WTC11 (cell line): Measurements from ENCODE around the gene SGF29. TPM values are rescaled to one million over a fixed set of nuclear protein-coding genes. Genes with fewer than 3 reads are reported as not detected.

Source experiments
- ATAC-seq: fragments of 200-7000 bp; cut with Tn5 transposase; 2 replicates; pipeline ENCODE4 v1.10.0; 2021; ENCODE audit warnings: mild to moderate bottlenecking, moderate library complexity
- CTCF ChIA-PET: fragments of 300-600 bp; sonication (Branson Sonifier 250); formaldehyde crosslinking; loops from one replicate; lab custom pipeline; 2021; ENCODE audit warnings: antibody characterized with exemption; lab: Charles Lee
- POLR2A ChIA-PET: fragments of 350-600 bp; sonication (Branson Sonifier 250); formaldehyde crosslinking; loops from one replicate; lab custom pipeline; 2021; ENCODE audit warnings: antibody characterized with exemption; lab: Charles Lee
- DNase-seq: peaks from one replicate; pipeline ENCODE4 v3.0.0; 2021; ENCODE audit warnings: low spot score
- H3K27ac Mint-ChIP-seq: 2 replicates; pipeline ENCODE4 v1.8.0; 2021; ENCODE audit warnings: mixed read lengths
- H3K27me3 Mint-ChIP-seq: 2 replicates; pipeline ENCODE4 v1.8.0; 2021; ENCODE audit warnings: low read depth, mild to moderate bottlenecking, moderate library complexity, mixed read lengths
- H3K36me3 Mint-ChIP-seq: 2 replicates; pipeline ENCODE4 v1.8.0; 2021; ENCODE audit warnings: mixed read lengths
- H3K4me1 Mint-ChIP-seq: 2 replicates; pipeline ENCODE4 v1.8.0; 2022; ENCODE audit warnings: mixed read lengths
- H3K4me3 Mint-ChIP-seq: 2 replicates; pipeline ENCODE4 v1.8.0; 2021; ENCODE audit warnings: mild to moderate bottlenecking, moderate library complexity, mixed read lengths
- H3K9me3 Mint-ChIP-seq: 2 replicates; pipeline ENCODE4 v1.8.0; 2021; ENCODE audit warnings: mixed read lengths
- ATF6 ChIP-seq: sonication (generic); formaldehyde crosslinking; IDR thresholded peaks from 2 replicates; pipeline ENCODE4 v1.8.1; 2023; ENCODE audit warnings: mild to moderate bottlenecking, missing genetic modification reagents
- CBFB ChIP-seq: sonication (generic); formaldehyde crosslinking; IDR thresholded peaks from 2 replicates; pipeline ENCODE4 v1.8.1; 2022; ENCODE audit warnings: mild to moderate bottlenecking, low read depth, missing genetic modification reagents
- CREB1 ChIP-seq: sonication (generic); formaldehyde crosslinking; IDR thresholded peaks from 2 replicates; pipeline ENCODE4 v1.8.0; 2023; ENCODE audit warnings: mild to moderate bottlenecking, missing genetic modification reagents
- CREM ChIP-seq: sonication (generic); formaldehyde crosslinking; IDR thresholded peaks from 2 replicates; pipeline ENCODE4 v1.8.1; 2022; ENCODE audit warnings: mild to moderate bottlenecking, missing genetic modification reagents, moderate library complexity
- CTCF ChIP-seq: fragments of 200-600 bp; IDR thresholded peaks from 2 replicates; pipeline ENCODE4 v1.8.0; 2022; ENCODE audit warnings: antibody characterized with exemption
- E2F4 ChIP-seq: sonication (generic); formaldehyde crosslinking; IDR thresholded peaks from 2 replicates; pipeline ENCODE4 v1.8.1; 2022; ENCODE audit warnings: low read depth, mild to moderate bottlenecking, moderate library complexity, missing genetic modification reagents, borderline replicate concordance
- EMX1 ChIP-seq: fragments of 250-450 bp; sonication (Bioruptor Pico); IDR thresholded peaks from 2 replicates; pipeline ENCODE4 v1.8.0; 2021; ENCODE audit warnings: mild to moderate bottlenecking
- ESRRA ChIP-seq: sonication (generic); formaldehyde crosslinking; IDR thresholded peaks from 2 replicates; pipeline ENCODE4 v1.8.1; 2022; ENCODE audit warnings: mild to moderate bottlenecking, missing genetic modification reagents, borderline replicate concordance
- FOXJ3 ChIP-seq: sonication (generic); formaldehyde crosslinking; IDR thresholded peaks from 2 replicates; pipeline ENCODE4 v1.9.0; 2021; ENCODE audit warnings: missing genetic modification reagents, mild to moderate bottlenecking, borderline replicate concordance
- FOXP1 ChIP-seq: sonication (generic); formaldehyde crosslinking; IDR thresholded peaks from 2 replicates; pipeline ENCODE4 v1.8.0; 2022; ENCODE audit warnings: missing genetic modification reagents, mild to moderate bottlenecking, moderate library complexity, borderline replicate concordance
- FOXP4 ChIP-seq: sonication (generic); formaldehyde crosslinking; IDR thresholded peaks from 2 replicates; pipeline ENCODE4 v1.8.0; 2022; ENCODE audit warnings: mild to moderate bottlenecking, missing genetic modification reagents
- HMGA2 ChIP-seq: fragments of 250-450 bp; sonication (Bioruptor Pico); IDR thresholded peaks from 2 replicates; pipeline ENCODE4 v1.4.0; 2021; ENCODE audit warnings: mild to moderate bottlenecking, moderate library complexity
- HMGXB4 ChIP-seq: sonication (generic); formaldehyde crosslinking; IDR thresholded peaks from 2 replicates; pipeline ENCODE4 v1.8.1; 2023; ENCODE audit warnings: mild to moderate bottlenecking, moderate library complexity, missing genetic modification reagents
- NR2C2 ChIP-seq: sonication (generic); formaldehyde crosslinking; IDR thresholded peaks from 2 replicates; pipeline ENCODE4 v1.8.0; 2022; ENCODE audit warnings: mild to moderate bottlenecking, missing genetic modification reagents
- NR3C1 ChIP-seq: sonication (generic); formaldehyde crosslinking; conservative IDR thresholded peaks from 2 replicates; pipeline ENCODE4 v1.8.1; 2023; ENCODE audit warnings: low read depth, mild to moderate bottlenecking, missing genetic modification reagents
- PRRX2 ChIP-seq: fragments of 250-450 bp; sonication (Bioruptor Pico); IDR thresholded peaks from 2 replicates; pipeline ENCODE4 v1.8.0; 2021; ENCODE audit warnings: mild to moderate bottlenecking
- RELA ChIP-seq: sonication (generic); formaldehyde crosslinking; IDR thresholded peaks from 2 replicates; pipeline ENCODE4 v1.8.1; 2022; ENCODE audit warnings: missing genetic modification reagents, mild to moderate bottlenecking, borderline replicate concordance
- SOX15 ChIP-seq: fragments of 250-450 bp; sonication (Bioruptor Pico); IDR thresholded peaks from 2 replicates; pipeline ENCODE4 v1.9.0; 2021; ENCODE audit warnings: mild to moderate bottlenecking
- TEAD4 ChIP-seq: sonication (generic); formaldehyde crosslinking; IDR thresholded peaks from 2 replicates; pipeline ENCODE4 v1.8.0; 2022; ENCODE audit warnings: mild to moderate bottlenecking, missing genetic modification reagents
- ZBTB21 ChIP-seq: sonication (generic); formaldehyde crosslinking; IDR thresholded peaks from 2 replicates; pipeline ENCODE4 v1.8.1; 2023; ENCODE audit warnings: mild to moderate bottlenecking, missing genetic modification reagents, borderline replicate concordance
- ZMAT4 ChIP-seq: fragments of 250-450 bp; sonication (Bioruptor Pico); IDR thresholded peaks from 2 replicates; pipeline ENCODE4 v1.9.0; 2021; ENCODE audit warnings: mild to moderate bottlenecking
- ZNF138 ChIP-seq: sonication (generic); formaldehyde crosslinking; conservative IDR thresholded peaks from 2 replicates; pipeline ENCODE4 v1.8.1; 2022; ENCODE audit warnings: mild to moderate bottlenecking, moderate library complexity, missing genetic modification reagents
- ZNF219 ChIP-seq: sonication (generic); formaldehyde crosslinking; IDR thresholded peaks from 2 replicates; pipeline ENCODE4 v1.8.0; 2023; ENCODE audit warnings: missing genetic modification reagents, mild to moderate bottlenecking, borderline replicate concordance
- ZNF396 ChIP-seq: fragments of 250-450 bp; sonication (Bioruptor Pico); IDR thresholded peaks from 2 replicates; pipeline ENCODE4 v1.8.0; 2021; ENCODE audit warnings: mild to moderate bottlenecking, moderate library complexity, borderline replicate concordance
- total RNA-seq: library from RNA; stranded (reverse); gene quantifications from 3 replicates; pipeline ENCODE4 v1.2.3, GENCODE V29; 2021
- TF ChIP-seq, protein P1 (sequence below): fragments of 250-450 bp; sonication (Bioruptor Pico); IDR thresholded peaks from 2 replicates; pipeline ENCODE4 v2.1.2; 2022; ENCODE audit warnings: mild to moderate bottlenecking, moderate library complexity

The SGF29 gene
- total RNA-seq, 1 experiment from 2014 or later = 15.0 TPM

DNA sequence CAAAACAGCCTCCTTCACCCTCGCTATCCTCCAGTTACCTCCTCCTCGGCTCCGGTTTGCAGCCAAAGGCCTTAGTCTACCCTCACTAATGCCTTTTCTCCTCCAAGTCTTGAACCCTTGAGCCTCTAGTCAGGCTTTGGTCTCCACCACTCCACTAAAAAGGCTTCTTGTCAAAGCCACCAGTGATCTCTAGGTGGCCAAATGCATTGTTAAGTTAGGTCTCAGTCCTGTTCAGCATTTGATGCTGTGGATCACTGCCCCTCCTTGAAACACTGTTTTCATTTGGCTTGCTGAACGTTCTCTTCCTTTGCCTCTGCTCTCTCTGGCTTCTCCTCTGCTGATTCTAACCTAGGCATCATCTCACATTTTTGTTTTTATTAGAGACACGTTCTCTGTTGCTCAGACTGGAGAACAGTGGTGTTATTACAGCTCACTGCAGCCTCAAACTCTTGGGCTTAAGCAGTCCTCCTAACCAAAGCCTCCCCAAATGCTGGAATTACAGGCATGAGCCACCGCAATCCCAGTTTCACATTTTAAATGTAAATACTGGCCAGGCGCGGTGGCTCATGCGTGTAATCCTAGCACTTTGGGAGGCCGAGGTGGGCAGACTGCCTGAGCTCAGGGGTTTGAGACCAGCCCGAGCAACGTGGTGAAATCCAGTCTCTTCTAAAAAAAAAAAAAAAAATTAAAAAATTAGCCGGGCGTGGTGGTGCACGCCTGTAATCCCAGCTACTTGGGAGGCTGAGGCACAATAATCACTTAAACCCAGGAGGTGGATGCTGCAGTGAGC lies 1.1 kb downstream of the SGF29 start (continued):
- TF ChIP-seq FOXP1 (CRISPR knock-in tag) (no peak), HMGA2 (CRISPR knock-in tag) (no peak), ZNF396 (CRISPR knock-in tag) (no peak), CREB1 (CRISPR knock-in tag) (no peak), ZNF219 (CRISPR knock-in tag) (no peak)

DNA sequence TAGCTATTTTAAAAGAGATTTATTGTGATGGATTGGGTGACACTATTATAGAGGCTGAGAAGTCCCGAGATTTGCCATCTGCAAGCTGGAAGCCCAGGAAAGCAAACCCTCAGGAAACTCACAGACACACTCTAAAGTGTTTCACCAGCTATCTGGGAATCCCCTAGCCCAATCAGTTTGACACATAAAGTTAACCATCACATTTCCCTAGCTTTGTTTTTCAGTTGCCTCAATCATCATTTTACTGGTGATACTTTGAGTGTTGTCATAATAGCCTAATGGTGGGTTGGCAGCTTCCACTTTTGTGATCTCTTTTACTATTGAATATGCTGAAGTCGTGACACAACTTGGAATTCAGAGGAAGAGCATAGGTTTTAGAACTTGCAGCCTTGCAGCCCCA lies 1.8 kb downstream of the SGF29 start:
- ATAC-seq (no peak), DNase-seq (no peak)
- Mint-ChIP-seq H3K27me3 (no peaks in the 10 kb centered on the region; the same call in 1 of the 2 replicates), H3K9me3 (no peaks in the 10 kb centered on the region), H3K27ac (no peak overlapping the region), H3K4me3 (no peak overlapping the region), H3K4me1 (peaks cover 5% of the 10 kb centered on the region), H3K36me3 (peaks cover 14% of the 10 kb centered on the region)
- ChIA-PET CTCF (interaction anchor here (0.6 kb wide), 2 partner anchors 68 to 247 kb away, joined by 3 to 4 read pairs; no protein-coding TSS in a partner anchor), POLR2A (no interaction called here)
- no peak for TF ChIP-seq FOXJ3 (CRISPR knock-in tag)
- no peak for TF ChIP-seq ZNF138
- TF ChIP-seq ZBTB21 (CRISPR knock-in tag) = no peak
- TF ChIP-seq, protein P1, sequence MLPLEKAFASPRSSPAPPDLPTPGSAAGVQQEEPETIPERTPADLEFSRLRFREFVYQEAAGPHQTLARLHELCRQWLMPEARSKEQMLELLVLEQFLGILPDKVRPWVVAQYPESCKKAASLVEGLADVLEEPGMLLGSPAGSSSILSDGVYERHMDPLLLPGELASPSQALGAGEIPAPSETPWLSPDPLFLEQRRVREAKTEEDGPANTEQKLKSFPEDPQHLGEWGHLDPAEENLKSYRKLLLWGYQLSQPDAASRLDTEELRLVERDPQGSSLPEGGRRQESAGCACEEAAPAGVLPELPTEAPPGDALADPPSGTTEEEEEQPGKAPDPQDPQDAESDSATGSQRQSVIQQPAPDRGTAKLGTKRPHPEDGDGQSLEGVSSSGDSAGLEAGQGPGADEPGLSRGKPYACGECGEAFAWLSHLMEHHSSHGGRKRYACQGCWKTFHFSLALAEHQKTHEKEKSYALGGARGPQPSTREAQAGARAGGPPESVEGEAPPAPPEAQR = no peak
- no peak for TF ChIP-seq NR3C1
- no peak for TF ChIP-seq HMGXB4 (CRISPR knock-in tag)
- TF ChIP-seq E2F4 = no peak
- no peak for TF ChIP-seq ATF6
- no peak for TF ChIP-seq CBFB (CRISPR knock-in tag)
- TF ChIP-seq RELA (CRISPR knock-in tag) = no peak
- no peak for TF ChIP-seq CREM (CRISPR knock-in tag)
- TF ChIP-seq CTCF = no peak
- TF ChIP-seq ZMAT4 (CRISPR knock-in tag) = no peak
- TF ChIP-seq ESRRA = no peak
- no peak for TF ChIP-seq EMX1 (CRISPR knock-in tag)
- no peak for TF ChIP-seq FOXP4 (CRISPR knock-in tag)
- TF ChIP-seq NR2C2 (CRISPR knock-in tag) = no peak
- no peak for TF ChIP-seq TEAD4 (CRISPR knock-in tag)
- no peak for TF ChIP-seq PRRX2 (CRISPR knock-in tag)
- no peak for TF ChIP-seq SOX15
